SIG-M5 (cell line): ENCODE data around the gene STKLD1.
"Not testable (repeated sequence)": the region's sequence is repeated elsewhere in the genome, so short reads cannot be mapped to it uniquely, and the experiment has no call there.

Source experiments
- DNase-seq: peaks from one replicate; lab custom pipeline; 2025; lab: John Stamatoyannopoulos, UW

The STKLD1 gene

GRCh38 chr9:133386338-133386737 is 10.2 kb downstream of the STKLD1 start:
- DNase-seq = no peak

- no peak for DNase-seq
Observed at GRCh38 chr9:133387680-133388079, 11.5 kb downstream of the STKLD1 start.

GRCh38 chr9:133389025-133389557 is 12.9 kb downstream of the STKLD1 start:
- no peak for DNase-seq

GRCh38 chr9:133389562-133389961 is 13.4 kb downstream of the STKLD1 start:
- DNase-seq = no peak

GRCh38 chr9:133390713-133391112 is 14.5 kb downstream of the STKLD1 start:
- no peak for DNase-seq

GRCh38 chr9:133391449-133391848 is 15.3 kb downstream of the STKLD1 start:
- not testable (repeated sequence) for DNase-seq

- DNase-seq = not testable (repeated sequence)
Observed at GRCh38 chr9:133392308-133392707, 16.1 kb downstream of the STKLD1 start.

- no peak for DNase-seq
Observed at GRCh38 chr9:133393399-133393798, 17.2 kb downstream of the STKLD1 start.

GRCh38 chr9:133394687-133395271 is 18.6 kb downstream of the STKLD1 start:
- DNase-seq = no peak

- no peak for DNase-seq
Observed at GRCh38 chr9:133396952-133397351, 20.8 kb downstream of the STKLD1 start.

GRCh38 chr9:133397370-133397769 is 21.2 kb downstream of the STKLD1 start:
- DNase-seq = no peak

GRCh38 chr9:133397895-133398294 is 21.7 kb downstream of the STKLD1 start:
- DNase-seq = no peak

- no peak for DNase-seq
Observed at GRCh38 chr9:133400292-133400691, 24.1 kb downstream of the STKLD1 start.

- DNase-seq = no peak
Observed at GRCh38 chr9:133401588-133401987, 25.4 kb downstream of the STKLD1 start.

- DNase-seq = no peak
Observed at GRCh38 chr9:133402689-133403088, 26.5 kb downstream of the STKLD1 start.

- DNase-seq = no peak
Observed at GRCh38 chr9:133403766-133404453, 27.7 kb downstream of the STKLD1 start.

GRCh38 chr9:133404454-133405002 is 28.4 kb downstream of the STKLD1 start:
- no peak for DNase-seq

- DNase-seq = no peak
Observed at GRCh38 chr9:133405508-133406438, 29.6 kb downstream of the STKLD1 start.

- peak; percentile 3 for DNase-seq
Observed at GRCh38 chr9:133406480-133407307, 30.5 kb downstream of the STKLD1 start.

GRCh38 chr9:133408042-133408441 is 31.9 kb downstream of the STKLD1 start:
- no peak for DNase-seq

GRCh38 chr9:133415170-133415569 is 39.0 kb downstream of the STKLD1 start:
- no peak for DNase-seq
